Central memory CD8-positive, alpha-beta T cell (primary cell): ENCODE measurements around the gene PEF1.

Experiments used
- ATAC-seq: fragments of 150-1000 bp; cut with Tn5 transposase; replicated peaks from 2 replicates; pipeline ENCODE4 v1.10.0; 2022; ENCODE audit warnings: mild to moderate bottlenecking, moderate FRiP score, moderate number of reproducible peaks; ENCODE audit not compliant: poor library complexity, severe bottlenecking; ENCODE audit errors: extremely low read depth
- DNase-seq, 2 donors: peaks; one replicate each; pipeline ENCODE4 v3.0.0; 2021; ENCODE audit warnings: low spot score in 2 of 2
- H3K27ac Mint-ChIP-seq: one replicate; pipeline ENCODE4 v1.8.0; 2022; ENCODE audit warnings: low read depth, mild to moderate bottlenecking, moderate library complexity, mixed read lengths
- H3K27me3 Mint-ChIP-seq: one replicate; pipeline ENCODE4 v1.8.0; 2022; ENCODE audit warnings: mixed read lengths
- H3K36me3 Mint-ChIP-seq: one replicate; pipeline ENCODE4 v1.8.0; 2022; ENCODE audit warnings: mild to moderate bottlenecking, moderate library complexity, mixed read lengths; ENCODE audit not compliant: insufficient read depth
- H3K4me1 Mint-ChIP-seq: one replicate; pipeline ENCODE4 v1.8.0; 2022; ENCODE audit warnings: mixed read lengths
- H3K4me3 Mint-ChIP-seq: one replicate; pipeline ENCODE4 v1.8.0; 2022; ENCODE audit warnings: mild to moderate bottlenecking, moderate library complexity, mixed read lengths
- H3K9me3 Mint-ChIP-seq: one replicate; pipeline ENCODE4 v1.8.0; 2022; ENCODE audit warnings: mixed read lengths

The PEF1 gene

GRCh38 chr1:31669433-31669785 lies 24.7 kb upstream of the PEF1 start:
- peaks cover 7% of the 10 kb centered on the region for H3K4me1 Mint-ChIP-seq
- ATAC-seq: no peak
- peak overlapping the region; percentile 6 for H3K4me3 Mint-ChIP-seq
- no peaks in the 10 kb centered on the region for H3K9me3 Mint-ChIP-seq
- peaks cover 1% of the 10 kb centered on the region for H3K36me3 Mint-ChIP-seq
- H3K27me3 Mint-ChIP-seq: peaks cover 36% of the 10 kb centered on the region
- no peak overlapping the region for H3K27ac Mint-ChIP-seq
- no peak for DNase-seq

- H3K36me3 Mint-ChIP-seq: peaks cover 1% of the 10 kb centered on the region
- H3K9me3 Mint-ChIP-seq: no peaks in the 10 kb centered on the region
- ATAC-seq (no peak), DNase-seq (no peak)
- no peak overlapping the region for H3K27ac Mint-ChIP-seq
- H3K4me1 Mint-ChIP-seq: peaks cover 7% of the 10 kb centered on the region
- H3K4me3 Mint-ChIP-seq: no peak overlapping the region
- peaks cover 36% of the 10 kb centered on the region for H3K27me3 Mint-ChIP-seq
These were observed 23.7 kb upstream of the PEF1 start for GRCh38 chr1:31668303-31668883.

GRCh38 chr1:31667065-31667785 lies 22.5 kb upstream of the PEF1 start:
- DNase-seq (no peak), ATAC-seq (no peak)
- Mint-ChIP-seq H3K4me1 (peaks cover 7% of the 10 kb centered on the region), H3K36me3 (peaks cover 1% of the 10 kb centered on the region), H3K4me3 (no peak overlapping the region), H3K27me3 (peaks cover 36% of the 10 kb centered on the region), H3K9me3 (no peaks in the 10 kb centered on the region), H3K27ac (no peak overlapping the region)

- no peaks in the 10 kb centered on the region for H3K9me3 Mint-ChIP-seq
- H3K4me1 Mint-ChIP-seq: peaks cover 7% of the 10 kb centered on the region
- no peak overlapping the region for H3K27ac Mint-ChIP-seq
- H3K4me3 Mint-ChIP-seq: no peak overlapping the region
- no peak for ATAC-seq
- peaks cover 1% of the 10 kb centered on the region for H3K36me3 Mint-ChIP-seq
- no peak for DNase-seq
- H3K27me3 Mint-ChIP-seq: peaks cover 31% of the 10 kb centered on the region
These were observed 21.7 kb upstream of the PEF1 start for GRCh38 chr1:31666263-31666963.

- no peak overlapping the region for H3K27ac Mint-ChIP-seq
- H3K4me1 Mint-ChIP-seq: peaks cover 5% of the 10 kb centered on the region
- peaks cover 1% of the 10 kb centered on the region for H3K36me3 Mint-ChIP-seq
- DNase-seq (no peak), ATAC-seq (no peak)
- no peaks in the 10 kb centered on the region for H3K9me3 Mint-ChIP-seq
- H3K4me3 Mint-ChIP-seq: no peak overlapping the region
- H3K27me3 Mint-ChIP-seq: peaks cover 20% of the 10 kb centered on the region
These were observed 20.7 kb upstream of the PEF1 start for GRCh38 chr1:31665234-31665878.

GRCh38 chr1:31664528-31664927 lies 19.9 kb upstream of the PEF1 start:
- no peak for DNase-seq
- no peaks in the 10 kb centered on the region for H3K4me1 Mint-ChIP-seq
- H3K36me3 Mint-ChIP-seq: no peaks in the 10 kb centered on the region
- H3K27ac Mint-ChIP-seq: no peak overlapping the region
- no peak overlapping the region for H3K4me3 Mint-ChIP-seq
- ATAC-seq: no peak
- no peaks in the 10 kb centered on the region for H3K9me3 Mint-ChIP-seq
- peaks cover 12% of the 10 kb centered on the region for H3K27me3 Mint-ChIP-seq

GRCh38 chr1:31663622-31664452 lies 19.2 kb upstream of the PEF1 start:
- Mint-ChIP-seq H3K27ac (no peak overlapping the region), H3K4me1 (no peaks in the 10 kb centered on the region), H3K36me3 (no peaks in the 10 kb centered on the region), H3K4me3 (no peak overlapping the region), H3K9me3 (no peaks in the 10 kb centered on the region), H3K27me3 (peaks cover 5% of the 10 kb centered on the region)
- DNase-seq (peak; percentile 25 to 48), ATAC-seq (no peak)

GRCh38 chr1:31662463-31662862 lies 17.8 kb upstream of the PEF1 start:
- peaks cover 8% of the 10 kb centered on the region for H3K27me3 Mint-ChIP-seq

GRCh38 chr1:31661856-31662255 lies 17.2 kb upstream of the PEF1 start:
- no peak overlapping the region for H3K27ac Mint-ChIP-seq
- peaks cover 14% of the 10 kb centered on the region for H3K27me3 Mint-ChIP-seq
- DNase-seq (no peak), ATAC-seq (no peak)
- no peaks in the 10 kb centered on the region for H3K4me1 Mint-ChIP-seq
- peaks cover 3% of the 10 kb centered on the region for H3K36me3 Mint-ChIP-seq
- no peaks in the 10 kb centered on the region for H3K9me3 Mint-ChIP-seq
- H3K4me3 Mint-ChIP-seq: no peak overlapping the region

More at GRCh38 chr1:31662463-31662862, 17.8 kb upstream of the PEF1 start:
- Mint-ChIP-seq H3K36me3 (peaks cover 1% of the 10 kb centered on the region), H3K9me3 (no peaks in the 10 kb centered on the region), H3K27ac (no peak overlapping the region), H3K4me3 (no peak overlapping the region), H3K4me1 (no peaks in the 10 kb centered on the region)
- DNase-seq: no peak
- no peak for ATAC-seq

- Mint-ChIP-seq H3K4me3 (no peak overlapping the region), H3K4me1 (no peaks in the 10 kb centered on the region), H3K9me3 (no peaks in the 10 kb centered on the region), H3K27me3 (peaks cover 15% of the 10 kb centered on the region), H3K27ac (no peak overlapping the region), H3K36me3 (peaks cover 3% of the 10 kb centered on the region)
- ATAC-seq (no peak), DNase-seq (no peak)
These were observed 16.3 kb upstream of the PEF1 start for GRCh38 chr1:31660871-31661455.

GRCh38 chr1:31659889-31660288 lies 15.2 kb upstream of the PEF1 start:
- DNase-seq: no peak
- Mint-ChIP-seq H3K9me3 (no peaks in the 10 kb centered on the region), H3K36me3 (peaks cover 3% of the 10 kb centered on the region), H3K27me3 (peaks cover 15% of the 10 kb centered on the region), H3K4me1 (no peaks in the 10 kb centered on the region), H3K27ac (no peak overlapping the region), H3K4me3 (no peak overlapping the region)
- no peak for ATAC-seq

GRCh38 chr1:31658721-31659120 lies 14.0 kb upstream of the PEF1 start:
- peaks cover 3% of the 10 kb centered on the region for H3K36me3 Mint-ChIP-seq
- no peak for ATAC-seq
- no peaks in the 10 kb centered on the region for H3K4me1 Mint-ChIP-seq
- H3K9me3 Mint-ChIP-seq: no peaks in the 10 kb centered on the region
- DNase-seq: no peak
- no peak overlapping the region for H3K4me3 Mint-ChIP-seq
- no peak overlapping the region for H3K27ac Mint-ChIP-seq
- H3K27me3 Mint-ChIP-seq: peaks cover 15% of the 10 kb centered on the region
